ENCODE data around the gene SHLD1. TPM values are rescaled to one million over a fixed set of nuclear protein-coding genes. Genes with fewer than 3 reads are reported as not detected.
"Not testable (repeated sequence)": the region's sequence is repeated elsewhere in the genome, so short reads cannot be mapped to it uniquely, and the experiment has no call there.

SHLD1 gene
- total and polyA plus RNA-seq, 5 donors from 2014 or later, result 10.4 to 46.6 (median 27.7) TPM

- Histone ChIP-seq H3K27me3 (ENCODE audit: control insufficient read depth, insufficient read depth, low read length) (no peaks in the 10 kb centered on the region), H3K4me1 (ENCODE audit: control insufficient read depth, insufficient read depth, low read length, poor library complexity, severe bottlenecking) (peaks cover 22% of the 10 kb centered on the region), H3K27ac (ENCODE audit: insufficient read depth, low read length, poor library complexity, severe bottlenecking) (peak overlapping the region; percentile 43), H3K36me3 (ENCODE audit: control insufficient read depth, insufficient read depth, low read length) (no peaks in the 10 kb centered on the region), H3K9me3 (ENCODE audit: control insufficient read depth in 2 of 2, low read length in 2 of 2) (no peaks in the 10 kb centered on the region), H3K4me3 (ENCODE audit: low read depth, low read length) (peak overlapping the region; percentile 48)
- ATAC-seq (ENCODE audit: low read depth in 2 of 2), result no peak
- peaks cover 4% of the 10 kb centered on the region for H3K36me3 Mint-ChIP-seq
- peaks cover 12% of the 10 kb centered on the region for H3K27me3 Mint-ChIP-seq
- H3K4me1 Mint-ChIP-seq, result peaks cover 7 to 45% (median 29%) of the 10 kb centered on the region in 4 donors
- DNase-seq, result no peak
- peak overlapping the region in 2 of 4 donors; percentile 78 to 83 for H3K4me3 Mint-ChIP-seq
- H3K27ac Mint-ChIP-seq, result peak overlapping the region; percentile 84 to 98 (median 97)
- H3K9me3 Mint-ChIP-seq, result peaks cover 0 to 1% (median 0%) of the 10 kb centered on the region in 7 donors
Measured at GRCh38 chr20:5737966-5738365, 12.2 kb upstream of the SHLD1 start.

- H3K27me3 Mint-ChIP-seq, result peaks cover 12% of the 10 kb centered on the region
- not testable (repeated sequence) for H3K27ac ChIP-seq (ENCODE audit: insufficient read depth, low read length, poor library complexity, severe bottlenecking); H3K36me3 Mint-ChIP-seq; ATAC-seq (ENCODE audit: low read depth in 2 of 2); H3K27me3 ChIP-seq (ENCODE audit: control insufficient read depth, insufficient read depth, low read length); H3K36me3 ChIP-seq (ENCODE audit: control insufficient read depth, insufficient read depth, low read length); H3K4me3 Mint-ChIP-seq; H3K4me3 ChIP-seq (ENCODE audit: low read depth, low read length); H3K9me3 Mint-ChIP-seq; H3K9me3 ChIP-seq (ENCODE audit: control insufficient read depth in 2 of 2, low read length in 2 of 2); DNase-seq; H3K27ac Mint-ChIP-seq
- peaks cover 22% of the 10 kb centered on the region for H3K4me1 ChIP-seq (ENCODE audit: control insufficient read depth, insufficient read depth, low read length, poor library complexity, severe bottlenecking)
- H3K4me1 Mint-ChIP-seq, result peaks cover 7 to 39% (median 26%) of the 10 kb centered on the region in 4 donors
Measured at GRCh38 chr20:5740643-5741042, 9.6 kb upstream of the SHLD1 start.

DNA sequence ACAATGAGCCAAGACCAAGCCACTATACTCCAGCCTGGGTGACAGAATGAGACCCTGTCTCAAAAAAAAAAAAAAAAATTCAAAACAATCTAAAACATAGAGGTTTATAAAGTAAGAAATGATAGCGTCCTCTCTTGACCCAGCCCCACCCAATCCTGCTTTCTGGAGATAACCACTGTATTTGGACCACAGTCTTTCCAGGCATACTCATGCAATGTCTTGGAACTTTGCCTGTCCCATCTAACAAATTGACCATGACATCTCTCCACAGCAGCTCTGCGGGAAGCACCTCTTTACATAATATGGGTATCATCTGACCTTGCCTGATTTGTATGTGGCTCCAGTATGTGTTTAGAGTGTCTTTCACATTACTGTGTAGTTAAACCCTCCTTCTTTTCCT, 9.1 kb upstream of the SHLD1 start:
- H3K4me3 ChIP-seq (ENCODE audit: low read depth, low read length), result no peak overlapping the region
- H3K27ac ChIP-seq (ENCODE audit: insufficient read depth, low read length, poor library complexity, severe bottlenecking), result no peak overlapping the region
- H3K27me3 ChIP-seq (ENCODE audit: control insufficient read depth, insufficient read depth, low read length), result no peaks in the 10 kb centered on the region
- H3K4me3 Mint-ChIP-seq, result no peak overlapping the region
- no peaks in the 10 kb centered on the region for H3K36me3 Mint-ChIP-seq
- no peaks in the 10 kb centered on the region for H3K9me3 ChIP-seq (ENCODE audit: control insufficient read depth in 2 of 2, low read length in 2 of 2)
- H3K36me3 ChIP-seq (ENCODE audit: control insufficient read depth, insufficient read depth, low read length), result no peaks in the 10 kb centered on the region
- peak overlapping the region in 2 of 3 donors; percentile 32 to 36 for H3K27ac Mint-ChIP-seq
- H3K4me1 ChIP-seq (ENCODE audit: control insufficient read depth, insufficient read depth, low read length, poor library complexity, severe bottlenecking), result peaks cover 22% of the 10 kb centered on the region
- ATAC-seq (ENCODE audit: low read depth in 2 of 2) (no peak), DNase-seq (no peak)
- H3K27me3 Mint-ChIP-seq, result peaks cover 16% of the 10 kb centered on the region
- peaks cover 0 to 1% (median 0%) of the 10 kb centered on the region in 7 donors for H3K9me3 Mint-ChIP-seq
- peaks cover 7 to 34% (median 23%) of the 10 kb centered on the region in 4 donors for H3K4me1 Mint-ChIP-seq

- H3K4me1 ChIP-seq (ENCODE audit: control insufficient read depth, insufficient read depth, low read length, poor library complexity, severe bottlenecking), result peaks cover 14% of the 10 kb centered on the region
- H3K9me3 ChIP-seq (ENCODE audit: control insufficient read depth in 2 of 2, low read length in 2 of 2), result no peaks in the 10 kb centered on the region
- peaks cover 20% of the 10 kb centered on the region for H3K27me3 Mint-ChIP-seq
- no peaks in the 10 kb centered on the region for H3K36me3 ChIP-seq (ENCODE audit: control insufficient read depth, insufficient read depth, low read length)
- no peaks in the 10 kb centered on the region for H3K36me3 Mint-ChIP-seq
- no peak overlapping the region for H3K4me3 ChIP-seq (ENCODE audit: low read depth, low read length)
- peaks cover 0 to 1% (median 0%) of the 10 kb centered on the region in 7 donors for H3K9me3 Mint-ChIP-seq
- H3K4me1 Mint-ChIP-seq, result peaks cover 9 to 25% (median 15%) of the 10 kb centered on the region in 4 donors
- no peak for DNase-seq
- no peak overlapping the region for H3K4me3 Mint-ChIP-seq
- no peaks in the 10 kb centered on the region for H3K27me3 ChIP-seq (ENCODE audit: control insufficient read depth, insufficient read depth, low read length)
- no peak overlapping the region for H3K27ac ChIP-seq (ENCODE audit: insufficient read depth, low read length, poor library complexity, severe bottlenecking)
- no peak overlapping the region for H3K27ac Mint-ChIP-seq
- no peak for ATAC-seq (ENCODE audit: low read depth in 2 of 2)
Measured at GRCh38 chr20:5742041-5742440, 8.2 kb upstream of the SHLD1 start.

GRCh38 chr20:5745416-5746030, 4.7 kb upstream of the SHLD1 start:
- Histone ChIP-seq H3K4me3 (ENCODE audit: low read depth, low read length) (no peak overlapping the region), H3K4me1 (ENCODE audit: control insufficient read depth, insufficient read depth, low read length, poor library complexity, severe bottlenecking) (peaks cover under 1% of the 10 kb centered on the region), H3K36me3 (ENCODE audit: control insufficient read depth, insufficient read depth, low read length) (no peaks in the 10 kb centered on the region), H3K27ac (ENCODE audit: insufficient read depth, low read length, poor library complexity, severe bottlenecking) (no peak overlapping the region), H3K27me3 (ENCODE audit: control insufficient read depth, insufficient read depth, low read length) (no peaks in the 10 kb centered on the region), H3K9me3 (ENCODE audit: control insufficient read depth in 2 of 2, low read length in 2 of 2) (no peaks in the 10 kb centered on the region)
- no peak for DNase-seq
- ATAC-seq (ENCODE audit: low read depth in 2 of 2), result no peak
- H3K36me3 Mint-ChIP-seq, result peaks cover 3% of the 10 kb centered on the region
- H3K9me3 Mint-ChIP-seq, result peaks cover 0 to 1% (median 0%) of the 10 kb centered on the region in 7 donors
- H3K27ac Mint-ChIP-seq, result no peak overlapping the region
- peaks cover 16% of the 10 kb centered on the region for H3K27me3 Mint-ChIP-seq
- peaks cover 2 to 15% (median 9%) of the 10 kb centered on the region in 4 donors for H3K4me1 Mint-ChIP-seq
- no peak overlapping the region for H3K4me3 Mint-ChIP-seq

DNA sequence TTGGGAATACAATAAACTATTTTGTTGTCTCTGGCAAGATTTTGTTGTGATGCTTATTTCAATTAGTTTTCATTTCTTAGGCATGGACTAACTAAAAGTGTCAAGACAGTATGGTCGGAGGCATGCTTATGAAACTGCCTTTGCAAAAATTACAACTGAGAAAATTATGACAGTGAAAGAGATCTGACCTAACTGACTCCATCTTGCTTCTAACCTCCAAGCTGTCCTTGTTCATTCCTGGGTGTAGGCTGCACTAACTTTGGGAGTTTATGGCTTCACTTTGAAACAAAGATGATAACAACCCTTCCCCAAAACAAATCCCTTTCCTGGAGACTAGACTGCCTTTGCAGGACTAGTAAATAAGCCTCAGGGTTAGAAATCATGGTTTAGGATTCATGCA, 4.1 kb upstream of the SHLD1 start:
- Mint-ChIP-seq H3K9me3 (peaks cover 0 to 1% (median 0%) of the 10 kb centered on the region in 7 donors), H3K36me3 (peaks cover 3% of the 10 kb centered on the region), H3K4me3 (no peak overlapping the region), H3K27ac (no peak overlapping the region), H3K27me3 (peaks cover 15% of the 10 kb centered on the region), H3K4me1 (peaks cover 2 to 15% (median 12%) of the 10 kb centered on the region in 4 donors)
- Histone ChIP-seq H3K4me3 (ENCODE audit: low read depth, low read length) (no peak overlapping the region), H3K27me3 (ENCODE audit: control insufficient read depth, insufficient read depth, low read length) (no peaks in the 10 kb centered on the region), H3K9me3 (ENCODE audit: control insufficient read depth in 2 of 2, low read length in 2 of 2) (no peaks in the 10 kb centered on the region), H3K4me1 (ENCODE audit: control insufficient read depth, insufficient read depth, low read length, poor library complexity, severe bottlenecking) (peaks cover 6% of the 10 kb centered on the region), H3K27ac (ENCODE audit: insufficient read depth, low read length, poor library complexity, severe bottlenecking) (no peak overlapping the region), H3K36me3 (ENCODE audit: control insufficient read depth, insufficient read depth, low read length) (no peaks in the 10 kb centered on the region)
- ATAC-seq (ENCODE audit: low read depth in 2 of 2), result no peak
- no peak for DNase-seq

GRCh38 chr20:5748246-5748645, 2.0 kb upstream of the SHLD1 start:
- H3K4me3 Mint-ChIP-seq, result peak overlapping the region in 2 of 4 donors; percentile 11 to 77
- H3K36me3 Mint-ChIP-seq, result peaks cover 7% of the 10 kb centered on the region
- DNase-seq (no peak), ATAC-seq (ENCODE audit: low read depth in 2 of 2) (no peak)
- Histone ChIP-seq H3K4me3 (ENCODE audit: low read depth, low read length) (no peak overlapping the region), H3K27ac (ENCODE audit: insufficient read depth, low read length, poor library complexity, severe bottlenecking) (no peak overlapping the region), H3K4me1 (ENCODE audit: control insufficient read depth, insufficient read depth, low read length, poor library complexity, severe bottlenecking) (peaks cover 16% of the 10 kb centered on the region), H3K27me3 (ENCODE audit: control insufficient read depth, insufficient read depth, low read length) (no peaks in the 10 kb centered on the region), H3K36me3 (ENCODE audit: control insufficient read depth, insufficient read depth, low read length) (no peaks in the 10 kb centered on the region), H3K9me3 (ENCODE audit: control insufficient read depth in 2 of 2, low read length in 2 of 2) (no peaks in the 10 kb centered on the region)
- no peak overlapping the region for H3K27ac Mint-ChIP-seq
- no peaks in the 10 kb centered on the region for H3K9me3 Mint-ChIP-seq
- peaks cover 8% of the 10 kb centered on the region for H3K27me3 Mint-ChIP-seq
- H3K4me1 Mint-ChIP-seq, result peaks cover 2 to 27% (median 15%) of the 10 kb centered on the region in 4 donors

DNA sequence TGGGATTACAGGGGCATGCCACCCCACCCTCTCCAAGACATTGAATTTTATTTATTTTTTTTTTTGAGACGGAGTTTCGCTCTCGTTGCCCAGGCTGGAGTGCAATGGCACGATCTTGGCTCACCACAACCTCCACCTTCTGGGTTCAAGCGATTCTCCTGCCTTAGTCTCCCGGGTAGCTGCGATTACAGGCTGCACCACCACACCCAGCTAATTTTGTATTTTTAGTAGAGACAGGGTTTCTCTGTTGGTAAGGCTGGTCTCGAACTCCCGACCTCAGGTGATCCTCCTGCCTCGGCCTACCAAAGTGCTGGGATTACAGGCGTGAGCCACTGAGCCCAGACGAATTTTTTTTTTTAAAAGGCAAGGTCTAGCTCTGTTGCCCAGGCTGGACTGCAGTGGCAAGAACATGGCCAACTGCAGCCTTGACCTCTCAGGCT, 669 bp upstream of the SHLD1 start:
- H3K27me3 ChIP-seq (ENCODE audit: control insufficient read depth, insufficient read depth, low read length); H3K27me3 Mint-ChIP-seq; H3K27ac ChIP-seq (ENCODE audit: insufficient read depth, low read length, poor library complexity, severe bottlenecking); H3K9me3 ChIP-seq (ENCODE audit: control insufficient read depth in 2 of 2, low read length in 2 of 2); H3K36me3 ChIP-seq (ENCODE audit: control insufficient read depth, insufficient read depth, low read length); H3K9me3 Mint-ChIP-seq; DNase-seq; H3K4me3 ChIP-seq (ENCODE audit: low read depth, low read length); ATAC-seq (ENCODE audit: low read depth in 2 of 2): not testable (repeated sequence)
- Mint-ChIP-seq H3K36me3 (peaks cover 11% of the 10 kb centered on the region), H3K4me3 (peak overlapping the region in 1 of 4 donors; percentile 96), H3K4me1 (peaks cover 7 to 36% (median 21%) of the 10 kb centered on the region in 4 donors), H3K27ac (peak overlapping the region in 1 of 3 donors; percentile 84)
- peaks cover 21% of the 10 kb centered on the region for H3K4me1 ChIP-seq (ENCODE audit: control insufficient read depth, insufficient read depth, low read length, poor library complexity, severe bottlenecking)
